ENCODE measurements around the gene ASB7.
A peak's percentile ranks its signal among the peaks of the same experiment; 100 is the strongest.

Gene ASB7

GRCh38 chr15:100653608-100654007, 51.2 kb downstream of the ASB7 start:
- H3K9me3 Mint-ChIP-seq = no peaks in the 10 kb centered on the region
- H3K4me1 Mint-ChIP-seq = peaks cover 9% of the 10 kb centered on the region
- H3K27me3 Mint-ChIP-seq (ENCODE audit: low read depth, poor library complexity) = no peaks in the 10 kb centered on the region
- no peak overlapping the region for H3K4me3 Mint-ChIP-seq
- H3K27ac Mint-ChIP-seq = no peak overlapping the region
- H3K36me3 Mint-ChIP-seq (ENCODE audit: low read depth) = peaks cover 4% of the 10 kb centered on the region
- no peak for TF ChIP-seq CTCF (IDR thresholded peaks at IDR 0.05)
- no peak for DNase-seq

GRCh38 chr15:100658895-100659294, 56.5 kb downstream of the ASB7 start:
- H3K4me3 Mint-ChIP-seq = no peak overlapping the region
- no peak for TF ChIP-seq CTCF (IDR thresholded peaks at IDR 0.05)
- peaks cover 20% of the 10 kb centered on the region for H3K4me1 Mint-ChIP-seq
- H3K27me3 Mint-ChIP-seq (ENCODE audit: low read depth, poor library complexity) = peaks cover 3% of the 10 kb centered on the region
- H3K9me3 Mint-ChIP-seq = no peaks in the 10 kb centered on the region
- no peaks in the 10 kb centered on the region for H3K36me3 Mint-ChIP-seq (ENCODE audit: low read depth)
- no peak overlapping the region for H3K27ac Mint-ChIP-seq
- DNase-seq = no peak

DNA sequence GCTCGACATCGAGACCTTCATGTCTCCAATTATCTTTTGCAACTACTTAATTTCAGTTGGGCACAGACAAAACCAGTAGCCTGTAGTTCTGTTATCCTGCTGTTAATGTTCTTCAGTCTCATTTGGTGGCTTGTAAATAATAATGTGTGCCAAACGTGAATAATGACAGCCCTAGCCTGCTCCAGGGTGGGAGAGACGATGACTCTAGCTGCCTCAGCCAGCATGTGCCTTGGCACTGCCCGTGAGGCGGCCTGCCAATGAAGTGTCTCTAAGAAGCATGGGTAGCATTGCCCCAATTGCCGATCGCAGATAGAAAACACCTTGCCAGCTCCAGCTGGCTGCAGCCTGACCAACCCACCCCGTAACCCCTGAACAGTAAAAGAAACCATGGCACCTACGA, 58.8 kb downstream of the ASB7 start:
- no peak for TF ChIP-seq CTCF (IDR thresholded peaks at IDR 0.05)

DNA sequence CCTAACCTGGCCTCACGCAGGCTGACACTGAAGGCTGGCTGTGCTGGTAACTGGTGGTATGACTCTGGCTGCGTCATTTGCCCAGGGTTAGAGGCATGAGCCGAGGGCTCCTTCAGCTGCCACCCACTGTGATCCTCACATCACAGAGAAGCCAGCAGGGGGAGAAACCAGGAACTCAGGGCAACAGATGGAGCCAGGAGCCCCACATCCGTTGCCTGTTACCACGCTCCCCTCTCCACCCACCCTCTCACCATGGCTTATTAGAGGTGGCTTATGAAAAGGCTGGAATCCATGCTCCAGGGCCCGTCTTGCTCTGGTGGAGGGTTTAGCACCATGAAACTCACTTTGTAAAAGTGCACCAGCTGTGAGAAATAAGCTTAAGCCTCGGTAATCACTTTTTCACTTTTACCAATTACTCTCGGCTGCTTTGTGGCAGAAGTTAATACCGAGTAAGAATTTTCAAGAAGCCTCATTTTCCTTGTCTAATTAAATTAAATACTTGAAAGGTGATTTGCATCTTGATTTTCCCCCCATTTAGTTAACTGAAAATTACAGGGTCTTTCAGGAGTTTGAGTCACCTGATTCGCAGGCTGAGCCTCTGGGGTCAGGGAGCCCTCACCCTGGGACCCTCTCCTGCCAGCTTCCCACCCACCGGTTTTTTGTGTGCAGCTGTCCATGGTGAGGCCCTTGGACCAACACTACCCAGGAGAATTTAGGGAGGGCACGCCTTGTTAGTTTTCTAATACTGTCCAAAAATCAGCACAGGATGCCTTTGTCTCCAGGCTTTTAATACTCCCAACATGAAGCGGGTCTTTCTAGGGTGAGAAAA, 60.9 kb downstream of the ASB7 start:
- peaks cover 8% of the 10 kb centered on the region for H3K27me3 Mint-ChIP-seq (ENCODE audit: low read depth, poor library complexity)
- DNase-seq = no peak

More for the DNA sequence above, 58.8 kb downstream of the ASB7 start:
- peaks cover 8% of the 10 kb centered on the region for H3K27me3 Mint-ChIP-seq (ENCODE audit: low read depth, poor library complexity)
- peaks cover 27% of the 10 kb centered on the region for H3K4me1 Mint-ChIP-seq
- H3K9me3 Mint-ChIP-seq = no peaks in the 10 kb centered on the region
- H3K27ac Mint-ChIP-seq = no peak overlapping the region
- H3K4me3 Mint-ChIP-seq = no peak overlapping the region
- DNase-seq = no peak
- H3K36me3 Mint-ChIP-seq (ENCODE audit: low read depth) = no peaks in the 10 kb centered on the region

GRCh38 chr15:100663915-100664281, 61.5 kb downstream of the ASB7 start:
- peaks cover 30% of the 10 kb centered on the region for H3K4me1 Mint-ChIP-seq
- TF ChIP-seq CTCF (IDR thresholded peaks at IDR 0.05) = no peak
- H3K9me3 Mint-ChIP-seq = no peaks in the 10 kb centered on the region
- no peak for DNase-seq
- no peak overlapping the region for H3K4me3 Mint-ChIP-seq
- peak overlapping the region; percentile 16 for H3K27ac Mint-ChIP-seq
- H3K36me3 Mint-ChIP-seq (ENCODE audit: low read depth) = no peaks in the 10 kb centered on the region
- peaks cover 8% of the 10 kb centered on the region for H3K27me3 Mint-ChIP-seq (ENCODE audit: low read depth, poor library complexity)

More for the DNA sequence above, 60.9 kb downstream of the ASB7 start:
- peaks cover 32% of the 10 kb centered on the region for H3K4me1 Mint-ChIP-seq
- no peaks in the 10 kb centered on the region for H3K36me3 Mint-ChIP-seq (ENCODE audit: low read depth)
- TF ChIP-seq CTCF (IDR thresholded peaks at IDR 0.05) = no peak
- H3K27ac Mint-ChIP-seq = peak overlapping the region; percentile 16
- no peak overlapping the region for H3K4me3 Mint-ChIP-seq
- H3K9me3 Mint-ChIP-seq = no peaks in the 10 kb centered on the region

- H3K4me1 Mint-ChIP-seq = peaks cover 34% of the 10 kb centered on the region
- peaks cover 8% of the 10 kb centered on the region for H3K27me3 Mint-ChIP-seq (ENCODE audit: low read depth, poor library complexity)
- no peaks in the 10 kb centered on the region for H3K9me3 Mint-ChIP-seq
Observed at GRCh38 chr15:100665570-100665969, 63.2 kb downstream of the ASB7 start.

More at GRCh38 chr15:100665570-100665969, 63.2 kb downstream of the ASB7 start:
- no peak for DNase-seq
- Mint-ChIP-seq H3K36me3 (ENCODE audit: low read depth) (no peaks in the 10 kb centered on the region), H3K27ac (no peak overlapping the region), H3K4me3 (no peak overlapping the region)
- TF ChIP-seq CTCF (IDR thresholded peaks at IDR 0.05) = no peak
